Spleen (tissue), 11 donors: Measurements from ENCODE around the gene CRYAA. TPM values are rescaled to one million over a fixed set of nuclear protein-coding genes. Genes with fewer than 3 reads are reported as not detected.
"Not testable (repeated sequence)": the region's sequence is repeated elsewhere in the genome, so short reads cannot be mapped to it uniquely, and the experiment has no call there.

ENCODE experiments used
- DNase-seq: peaks from one replicate; pipeline ENCODE4 v3.0.0-alpha.2; 2020
- H3K27ac ChIP-seq, 8 donors: fragments of 200-600 bp; sonication (generic) in 7 of 8; 1 replicate in 4 of 8; 2 replicates in 4 of 8; pipeline versions ENCODE4 v1.5.0 to v1.8.0; 2016 to 2021; ENCODE audit warnings: inconsistent platforms in 4 of 8, mild to moderate bottlenecking in 4 of 8, moderate library complexity in 1 of 8
- H3K27me3 ChIP-seq, 7 donors: fragments of 200-600 bp; sonication (generic) in 6 of 7; replicated peaks in 1 of 7; 1 replicate in 4 of 7; 2 replicates in 3 of 7; pipeline versions ENCODE4 v1.5.0 to v1.8.0; 2016 to 2021; ENCODE audit warnings: inconsistent platforms in 3 of 7, mild to moderate bottlenecking in 1 of 7
- H3K36me3 ChIP-seq, 6 donors: fragments of 200-600 bp; sonication (generic) in 5 of 6; 1 replicate in 4 of 6; 2 replicates in 2 of 6; pipeline versions ENCODE4 v1.5.0 to v1.8.0; 2016 to 2021; ENCODE audit warnings: inconsistent platforms in 2 of 6
- H3K4me1 ChIP-seq, 6 donors: fragments of 200-600 bp; sonication (generic) in 5 of 6; 1 replicate in 3 of 6; 2 replicates in 3 of 6; pipeline versions ENCODE4 v1.5.0 to v1.8.0; 2016 to 2021; ENCODE audit warnings: inconsistent platforms in 3 of 6
- H3K4me3 ChIP-seq, 8 donors: fragments of 200-600 bp; sonication (generic) in 7 of 8; 1 replicate in 4 of 8; 2 replicates in 4 of 8; pipeline versions ENCODE4 v1.5.0 to v1.8.0; 2016 to 2021; ENCODE audit warnings: inconsistent platforms in 4 of 8, mild to moderate bottlenecking in 4 of 8, moderate library complexity in 2 of 8
- H3K9me3 ChIP-seq, 8 donors: fragments of 200-600 bp; sonication (generic) in 7 of 8; 1 replicate in 4 of 8; 2 replicates in 4 of 8; pipeline versions ENCODE4 v1.5.0 to v1.8.0; 2016 to 2021; ENCODE audit warnings: inconsistent platforms in 4 of 8
- CTCF ChIP-seq, 11 experiments: fragments of 200-600 bp in 7 of 11; fragments of 450-650 bp in 4 of 11; sonication (generic) in 4 of 11; IDR thresholded peaks in 8 of 11; conservative IDR thresholded peaks in 3 of 11; 1 replicate in 7 of 11; 2 replicates in 4 of 11; pipeline versions ENCODE4 v1.4.0 to v1.8.0; 2016 to 2021; ENCODE audit warnings: antibody characterized with exemption in 11 of 11, inconsistent platforms in 4 of 11, mild to moderate bottlenecking in 1 of 11
- POLR2A ChIP-seq, 3 donors: fragments of 450-650 bp; IDR thresholded peaks; one replicate each; pipeline ENCODE4 v1.5.1; 2017; ENCODE audit warnings: antibody characterized with exemption in 3 of 3, mild to moderate bottlenecking in 1 of 3
- POLR2AphosphoS5 ChIP-seq, 3 donors: sonication (generic); formaldehyde crosslinking; IDR thresholded peaks; one replicate each; pipeline ENCODE4 v1.5.1; 2017; ENCODE audit warnings: antibody characterized with exemption in 3 of 3
- WGBS, 5 donors: extraction: QIAGEN DNeasy Blood & Tissue Kit in 3 of 5; methylation state at CpG; one replicate each; pipeline versions ENCODE4 v1.1.5 to v1.1.7; 2013 to 2018; 5-methylcytosine and 5-hydroxymethylcytosine counted together
- intact Hi-C: fragments of 100-400 bp; cut with DNase I; formaldehyde crosslinking; loops from one replicate; pipeline ENCODE4 v1.15.0; 2023; ENCODE audit warnings: low total_unique reads
- polyA plus RNA-seq, 3 donors: library from polyadenylated mRNA; stranded (reverse); fragments of 200-250 nt; gene quantifications; one replicate each; pipeline ENCODE4 v1.2.1, GENCODE V29; 2013
- total RNA-seq, 7 donors: library from RNA; depleted of rRNA in 3 of 7; stranded (reverse); fragments of >200 nt in 3 of 7; fragmentation: NEBNext Ultra II Directional in 4 of 7; extraction: Animal tissue kit (Norgen Biotek cat#: 25700) in 4 of 7; gene quantifications; one replicate each; pipeline versions ENCODE4 v1.1.0 to v1.2.1, GENCODE V29; 2016 to 2021
- donor health status: healthy with polysubstance abuse.
- donor health status: DM: no; HTN: no; CAD: no; lungs with moderate emphysema.
- donor health status: DM: no; HTN: no; CAD: no.
- donor health status: Bipolar disorder and iron deficiency.
- donor health status: healthy.
- donor health status: DM: no; HTN: no; CAD: no.
- donor health status: DM: yes; HTN: yes; CAD: no.

Gene CRYAA
- total and polyA plus RNA-seq, 10 donors: not detected

DNA sequence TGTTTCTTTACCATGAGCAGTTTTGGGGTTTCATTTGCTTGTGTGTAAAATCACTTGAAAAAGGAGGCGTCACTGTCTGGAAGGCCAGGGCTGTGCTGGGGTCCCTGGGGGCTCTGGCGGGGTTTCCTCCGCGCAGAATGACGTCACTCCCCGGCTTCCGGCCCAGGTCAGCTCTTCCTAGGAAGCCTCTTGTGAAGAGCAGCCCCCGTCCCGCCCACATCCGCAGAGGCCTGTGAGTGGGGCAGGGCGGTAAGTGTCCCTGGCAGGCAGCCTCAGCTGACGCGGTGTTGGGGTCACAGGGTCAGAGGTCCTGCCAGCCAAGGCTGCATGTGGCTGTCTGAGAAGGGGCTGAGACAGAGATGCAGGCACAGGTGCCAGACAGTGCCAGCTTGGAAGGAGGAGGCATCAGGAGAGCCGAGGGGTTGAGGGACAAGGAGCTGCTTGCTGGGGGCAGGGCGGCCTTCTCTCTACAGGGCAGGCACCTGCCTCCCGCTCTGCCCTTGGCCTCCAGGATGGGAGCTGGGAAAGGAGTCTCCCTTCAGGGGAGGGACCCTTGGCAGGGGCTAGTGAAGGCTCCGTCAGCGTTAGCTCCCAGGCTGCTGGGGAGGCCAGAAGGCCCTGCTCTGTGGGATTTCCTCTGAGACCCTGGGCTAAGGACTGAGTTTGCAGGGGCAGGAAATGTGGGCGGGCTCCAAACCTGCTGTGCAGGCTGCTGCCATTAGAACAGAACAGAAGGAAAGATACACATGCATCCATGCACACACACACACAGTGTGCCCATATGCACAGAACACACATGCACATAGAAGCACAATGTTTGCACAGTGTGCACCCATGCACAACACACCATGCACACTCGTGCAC, 8.5 kb downstream of the CRYAA start:
- H3K27me3 ChIP-seq, H3K4me1 ChIP-seq, H3K36me3 ChIP-seq, H3K9me3 ChIP-seq, H3K4me3 ChIP-seq, H3K27ac ChIP-seq, intact Hi-C loops, DNase-seq: not testable (repeated sequence)
- no CpG with 5 or more reads among the region's 20 CpGs for whole genome bisulfite sequencing, 5 donors

- H3K36me3 ChIP-seq, DNase-seq, H3K4me3 ChIP-seq, H3K27me3 ChIP-seq, H3K4me1 ChIP-seq, intact Hi-C loops, H3K9me3 ChIP-seq, H3K27ac ChIP-seq: not testable (repeated sequence)
- WGBS, 5 donors: no CpG with 5 or more reads among the region's 22 CpGs
Observed at GRCh38 chr21:43178175-43178826, 9.5 kb downstream of the CRYAA start.

DNA sequence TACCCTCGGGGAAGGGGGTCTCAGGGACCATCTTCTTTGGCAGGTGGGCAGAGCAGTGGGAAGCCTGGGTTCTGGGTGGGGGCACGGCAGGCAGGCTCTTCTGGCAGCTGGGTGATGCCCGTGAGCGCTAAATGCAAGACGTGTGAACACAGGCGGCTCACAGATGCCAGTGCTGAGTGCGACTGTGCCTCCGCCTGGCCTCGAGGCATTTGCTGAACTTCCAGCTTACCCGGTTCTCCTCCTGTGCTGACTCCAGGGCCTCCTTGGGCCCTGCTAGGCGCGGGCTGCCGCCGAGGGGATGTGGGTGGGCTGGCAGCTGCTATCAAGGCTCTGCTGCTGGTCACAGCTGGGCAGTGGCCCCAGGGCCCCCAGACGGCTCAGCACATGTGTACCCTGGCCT, 12.2 kb downstream of the CRYAA start:
- H3K4me3 ChIP-seq, H3K36me3 ChIP-seq, H3K9me3 ChIP-seq, H3K27me3 ChIP-seq, intact Hi-C loops, H3K4me1 ChIP-seq, H3K27ac ChIP-seq, DNase-seq: not testable (repeated sequence)
- no CpG with 5 or more reads among the region's 15 CpGs for WGBS, 5 donors

- peaks cover 0 to 11% (median 5%) of the 10 kb centered on the region in 6 donors for H3K4me1 ChIP-seq
- DNase-seq, H3K27ac ChIP-seq, H3K36me3 ChIP-seq, H3K27me3 ChIP-seq, H3K4me3 ChIP-seq, H3K9me3 ChIP-seq, intact Hi-C loops: not testable (repeated sequence)
- WGBS, 5 donors: 94 to 100% (median 100%) methylated on average over 1 to 2 of the region's 7 CpGs; no CpG with 5 or more reads in 2 of the 5 donors
Observed at GRCh38 chr21:43187268-43187667, 18.5 kb downstream of the CRYAA start.

DNA sequence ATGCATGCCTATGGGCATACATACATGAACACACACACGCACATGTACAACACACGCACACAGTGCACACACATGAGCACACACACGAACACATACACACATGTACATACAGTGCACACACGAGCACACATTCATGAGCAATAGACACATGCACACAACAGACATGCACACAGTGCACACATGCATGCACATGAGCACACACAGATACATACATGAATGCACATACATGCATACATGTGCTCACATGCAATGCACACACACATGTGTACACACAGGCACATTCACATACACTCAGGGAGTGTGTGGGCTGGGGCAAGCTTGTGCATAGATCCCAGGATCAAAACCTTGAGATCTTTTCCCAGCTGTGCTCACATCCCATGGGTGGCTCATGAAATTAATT, 18.9 kb downstream of the CRYAA start:
- Histone ChIP-seq H3K27me3 (no peaks in the 10 kb centered on the region), H3K4me3 (no peak overlapping the region), H3K36me3 (no peaks in the 10 kb centered on the region), H3K27ac (no peak overlapping the region), H3K9me3 (no peaks in the 10 kb centered on the region), H3K4me1 (peaks cover 0 to 11% (median 5%) of the 10 kb centered on the region in 6 donors)
- TF ChIP-seq POLR2A (IDR thresholded peaks at IDR 0.05): no peak
- no peak for TF ChIP-seq POLR2AphosphoS5 (IDR thresholded peaks at IDR 0.05)
- TF ChIP-seq CTCF (IDR thresholded peaks at IDR 0.05 in 8 of 11, conservative IDR thresholded peaks at IDR 0.05 in 3 of 11): no peak
- peak; percentile 22 for DNase-seq
- intact Hi-C loops: no loop called here
- 84 to 96% (median 94%) methylated on average over 4 of the region's 4 CpGs for WGBS, 5 donors

DNA sequence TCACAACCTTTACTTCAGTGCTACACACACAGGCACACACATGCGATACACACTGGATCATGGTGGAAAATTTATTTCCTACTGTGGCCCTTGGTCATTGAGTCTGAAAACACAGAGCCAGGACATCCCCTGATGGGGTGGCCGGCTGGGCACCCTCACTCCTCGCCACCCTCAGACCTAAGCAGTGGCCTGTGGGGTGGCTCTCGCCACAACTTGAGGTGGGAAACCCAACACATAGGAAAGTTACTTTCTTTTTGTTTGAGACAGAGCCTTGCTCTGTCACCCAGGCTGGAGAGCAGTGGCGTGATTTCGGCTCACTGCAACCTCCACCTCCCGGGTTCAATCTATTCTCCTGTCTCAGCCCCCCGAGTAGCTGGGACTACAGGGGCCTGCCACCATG, 19.4 kb downstream of the CRYAA start:
- 90 to 97% (median 91%) methylated on average over 8 of the region's 8 CpGs for whole genome bisulfite sequencing, 5 donors
- peak; percentile 47 for DNase-seq
- H3K4me3 ChIP-seq: no peak overlapping the region

More for the DNA sequence above, 19.4 kb downstream of the CRYAA start:
- intact Hi-C loops: no loop called here
- H3K36me3 ChIP-seq: no peaks in the 10 kb centered on the region
- H3K27me3 ChIP-seq: no peaks in the 10 kb centered on the region
- H3K27ac ChIP-seq: no peak overlapping the region
- no peaks in the 10 kb centered on the region for H3K9me3 ChIP-seq
- peaks cover 0 to 11% (median 5%) of the 10 kb centered on the region in 6 donors for H3K4me1 ChIP-seq
- no peak for TF ChIP-seq POLR2A (IDR thresholded peaks at IDR 0.05)
- no peak for TF ChIP-seq POLR2AphosphoS5 (IDR thresholded peaks at IDR 0.05)
- TF ChIP-seq CTCF (IDR thresholded peaks at IDR 0.05 in 8 of 11, conservative IDR thresholded peaks at IDR 0.05 in 3 of 11): no peak
